Measurements from ENCODE around the gene HELZ2. TPM values are rescaled to one million over a fixed set of nuclear protein-coding genes. Genes with fewer than 3 reads are reported as not detected.

The HELZ2 gene
- total RNA-seq, 2 experiments from 2014 or later: 99.1 to 102 TPM

DNA sequence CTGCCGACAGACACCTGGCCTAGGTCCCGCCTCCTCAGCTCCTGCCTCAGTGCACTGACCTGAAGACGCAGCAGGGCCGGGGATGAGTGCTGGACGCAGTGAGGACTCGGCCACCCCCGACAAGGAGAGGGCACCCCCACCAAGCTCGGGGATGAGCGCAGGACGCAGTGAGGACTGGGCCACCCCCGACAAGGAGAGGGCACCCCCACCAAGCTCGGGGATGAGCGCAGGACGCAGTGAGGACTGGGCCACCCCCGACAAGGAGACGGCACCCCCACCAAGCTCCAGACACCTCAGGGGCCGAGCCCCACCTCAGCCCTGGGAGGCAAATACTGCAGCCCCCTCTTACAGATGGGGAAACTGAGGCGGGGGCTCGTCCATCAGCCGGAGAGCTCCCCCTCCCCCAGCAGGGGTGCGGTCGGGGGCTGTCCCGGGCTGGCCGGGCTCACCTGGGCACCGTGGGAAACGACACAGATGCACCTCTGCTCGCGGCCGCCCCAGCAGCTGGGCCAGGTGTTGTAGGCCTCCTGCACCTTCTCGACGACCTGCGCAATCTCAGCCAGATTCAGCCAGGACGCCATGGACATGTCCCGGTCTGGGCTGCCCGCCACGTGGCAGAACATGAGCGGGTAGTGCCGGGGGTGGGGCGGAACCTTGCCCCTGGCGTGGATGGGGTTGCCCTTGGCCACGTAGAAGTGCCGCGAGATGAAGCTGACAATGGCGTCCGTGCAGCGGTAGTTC, 7.5 kb downstream of the HELZ2 start:
- H3K36me3 Mint-ChIP-seq (ENCODE audit: low read depth): peaks cover 42% of the 10 kb centered on the region
- ChIA-PET POLR2A (no interaction called here), CTCF (interaction anchor here (1.5 to 1.6 kb wide), 2 partner anchors 28 to 29 kb away, joined by 6 to 7 read pairs; partner anchors contain the start of gene PTK6)
- no peak overlapping the region for H3K4me3 Mint-ChIP-seq
- DNase-seq (no peak), ATAC-seq (no peak)
- no peak overlapping the region for H3K27ac Mint-ChIP-seq
- no peaks in the 10 kb centered on the region for H3K9me3 Mint-ChIP-seq (ENCODE audit: insufficient read depth)
- no peaks in the 10 kb centered on the region for H3K27me3 Mint-ChIP-seq (ENCODE audit: low read depth)
- H3K4me1 Mint-ChIP-seq (ENCODE audit: low read depth): peaks cover 34% of the 10 kb centered on the region

DNA sequence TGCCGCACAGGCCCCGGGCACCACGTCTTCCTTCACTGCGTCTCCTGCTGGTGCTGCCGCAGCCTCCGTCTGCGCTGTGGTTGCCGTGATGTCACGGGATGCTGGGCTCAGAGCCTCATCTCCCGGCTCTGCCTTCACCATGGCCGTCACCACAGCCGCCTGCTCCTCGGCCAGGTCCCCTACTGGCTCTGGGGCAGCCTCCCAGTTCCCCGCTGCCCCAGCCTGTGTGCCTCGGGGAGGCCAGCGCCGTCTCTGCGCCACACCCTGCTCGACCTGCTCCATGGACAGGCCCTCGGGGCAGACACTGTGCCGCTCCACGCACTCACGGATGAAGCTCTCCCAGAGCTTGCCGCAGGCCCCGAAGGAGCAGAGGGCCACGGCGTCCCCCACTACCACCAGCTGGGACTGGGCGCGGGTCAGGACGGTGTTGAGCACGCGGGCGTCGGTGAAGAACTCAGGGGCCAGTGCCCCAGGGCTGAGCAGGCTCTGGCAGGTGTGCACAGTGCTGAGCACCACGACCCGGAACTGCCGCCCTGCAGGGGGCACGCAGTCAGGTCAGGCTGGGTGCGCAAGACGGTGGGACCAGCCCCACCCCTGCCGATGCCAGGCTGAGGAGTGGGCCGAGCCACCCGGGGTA, 8.2 kb downstream of the HELZ2 start:
- H3K4me3 Mint-ChIP-seq: no peak overlapping the region
- H3K36me3 Mint-ChIP-seq (ENCODE audit: low read depth): peaks cover 48% of the 10 kb centered on the region
- no peak overlapping the region for H3K27ac Mint-ChIP-seq
- no peaks in the 10 kb centered on the region for H3K27me3 Mint-ChIP-seq (ENCODE audit: low read depth)
- no peaks in the 10 kb centered on the region for H3K9me3 Mint-ChIP-seq (ENCODE audit: insufficient read depth)
- peaks cover 35% of the 10 kb centered on the region for H3K4me1 Mint-ChIP-seq (ENCODE audit: low read depth)
- ChIA-PET CTCF (no interaction called here), POLR2A (interaction anchor here (1.0 kb wide), 1 partner anchor 8 kb away, joined by 3 read pairs; the partner anchor contains the start of gene HELZ2)
- DNase-seq (no peak), ATAC-seq (no peak)

DNA sequence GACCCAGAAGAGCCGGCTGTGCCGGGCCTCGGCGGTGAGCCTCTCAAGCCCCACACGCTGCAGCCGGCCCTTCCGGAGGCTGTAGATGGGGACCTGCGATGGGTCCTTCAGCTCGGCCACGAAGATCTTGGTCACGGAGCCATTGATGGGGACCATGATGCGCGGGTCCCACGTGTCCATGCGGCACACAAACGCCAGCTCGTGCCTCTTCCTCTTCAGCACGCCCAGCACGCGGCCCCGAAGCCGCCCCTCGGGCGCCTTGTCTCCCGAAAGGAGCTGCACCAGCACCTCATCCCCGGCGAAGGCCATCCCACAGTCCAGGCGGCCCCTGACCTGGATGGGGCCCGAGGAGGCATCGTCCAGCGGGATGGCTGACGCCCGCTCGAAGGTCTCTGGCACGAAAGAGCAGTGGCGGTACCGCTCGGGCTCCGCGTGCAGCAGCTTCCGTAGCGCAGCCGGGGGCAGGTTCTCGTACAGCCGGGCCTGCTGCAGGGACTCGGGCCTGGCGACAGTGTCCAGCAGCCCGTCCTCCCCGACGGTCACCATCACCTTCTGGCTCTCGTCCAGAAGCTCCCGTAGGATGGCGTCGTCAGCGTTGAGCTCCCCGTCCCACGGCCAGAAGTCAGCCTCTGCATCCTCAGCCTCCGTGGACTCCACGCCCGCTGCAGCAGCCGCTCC, 8.9 kb downstream of the HELZ2 start:
- Mint-ChIP-seq H3K36me3 (ENCODE audit: low read depth) (peaks cover 52% of the 10 kb centered on the region), H3K9me3 (ENCODE audit: insufficient read depth) (no peaks in the 10 kb centered on the region), H3K4me1 (ENCODE audit: low read depth) (peaks cover 34% of the 10 kb centered on the region), H3K27me3 (ENCODE audit: low read depth) (no peaks in the 10 kb centered on the region), H3K27ac (no peak overlapping the region), H3K4me3 (no peak overlapping the region)
- DNase-seq: no peak
- CTCF ChIA-PET: no interaction called here
- no peak for ATAC-seq
- POLR2A ChIA-PET: interaction anchor here (1.0 kb wide), 1 partner anchor 9 kb away, joined by 3 read pairs; the partner anchor contains the start of gene HELZ2

DNA sequence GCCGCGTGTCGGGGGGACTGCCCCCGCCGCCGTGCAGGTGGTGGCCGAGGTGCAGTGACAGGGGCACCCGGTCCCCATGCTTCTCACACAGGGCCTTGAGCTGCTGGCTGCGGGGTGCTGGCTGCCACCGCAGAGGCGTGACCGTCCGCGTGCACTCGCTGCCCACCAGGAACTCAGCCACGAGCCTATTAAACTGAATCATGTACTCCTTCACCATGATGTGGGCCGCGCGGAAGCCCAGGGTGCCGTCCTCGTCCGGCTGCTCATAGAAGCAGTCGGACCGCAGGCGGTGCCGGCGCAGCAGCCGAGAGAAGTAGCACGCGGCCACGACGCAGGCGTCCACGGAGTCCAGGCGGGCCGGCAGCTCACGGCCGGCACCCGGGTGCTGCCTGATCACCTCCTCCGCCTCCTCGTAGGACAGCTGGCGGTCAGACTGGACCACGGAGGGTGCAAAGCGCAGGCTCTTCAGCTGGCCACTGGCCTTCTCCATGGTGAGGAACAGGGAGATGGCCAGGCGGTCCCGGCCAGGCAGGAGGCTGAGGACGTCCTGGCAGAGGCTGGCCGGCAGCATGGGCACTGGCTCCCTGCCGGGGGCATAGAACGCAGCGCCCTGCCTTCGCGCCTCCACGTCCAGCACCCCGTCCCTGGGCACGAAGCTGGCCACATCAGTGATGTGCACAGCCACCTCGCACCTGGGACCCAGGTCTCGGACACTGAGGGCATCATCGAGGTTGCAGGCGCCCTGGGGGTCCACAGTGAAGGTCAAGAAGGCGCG, 9.8 kb downstream of the HELZ2 start:
- peaks cover 50% of the 10 kb centered on the region for H3K36me3 Mint-ChIP-seq (ENCODE audit: low read depth)
- CTCF ChIA-PET: no interaction called here
- no peaks in the 10 kb centered on the region for H3K9me3 Mint-ChIP-seq (ENCODE audit: insufficient read depth)
- peaks cover 26% of the 10 kb centered on the region for H3K4me1 Mint-ChIP-seq (ENCODE audit: low read depth)
- no peak overlapping the region for H3K27ac Mint-ChIP-seq
- POLR2A ChIA-PET: interaction anchor here (1.0 kb wide), 1 partner anchor 10 kb away, joined by 3 read pairs; the partner anchor contains the start of gene HELZ2
- ATAC-seq (no peak), DNase-seq (no peak)
- H3K27me3 Mint-ChIP-seq (ENCODE audit: low read depth): no peaks in the 10 kb centered on the region
- H3K4me3 Mint-ChIP-seq: no peak overlapping the region

DNA sequence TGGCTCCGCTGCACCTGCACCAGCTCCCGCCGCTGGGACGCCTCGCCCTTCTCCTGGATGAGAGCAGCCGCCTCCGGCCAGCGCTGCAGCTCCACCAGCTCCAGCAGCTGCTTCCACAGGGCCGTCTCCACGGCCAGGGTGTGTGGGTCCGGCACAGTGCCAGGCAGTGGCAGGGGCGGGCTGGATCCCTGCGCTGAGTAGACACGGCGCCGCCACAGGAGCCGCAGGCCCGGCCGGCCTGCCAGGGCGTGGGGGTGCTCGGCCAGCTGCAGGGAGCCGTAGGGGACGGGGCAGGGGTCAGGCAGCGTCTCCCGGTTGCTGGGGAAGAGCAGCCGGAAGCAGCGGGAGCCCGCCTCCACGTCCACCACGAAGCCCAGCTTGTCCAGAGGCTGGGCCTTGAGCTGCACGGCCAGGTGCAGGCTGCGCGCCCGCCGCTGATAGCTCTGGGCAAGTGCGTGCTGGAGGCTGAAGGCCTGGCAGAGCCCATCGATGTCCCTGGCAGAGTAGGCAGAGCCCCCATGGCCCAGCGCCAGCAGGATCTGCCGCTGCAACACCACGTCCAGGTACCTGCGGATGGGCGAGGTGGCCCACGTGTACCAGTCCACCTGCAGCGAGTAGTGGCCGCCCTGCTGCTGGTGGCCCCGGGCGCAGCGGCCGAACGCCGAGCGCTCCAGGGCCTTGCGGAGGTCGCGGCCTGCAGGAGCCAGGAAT, 10.7 kb downstream of the HELZ2 start:
- POLR2A ChIA-PET: no interaction called here
- Mint-ChIP-seq H3K27ac (no peak overlapping the region), H3K4me1 (ENCODE audit: low read depth) (peaks cover 19% of the 10 kb centered on the region), H3K36me3 (ENCODE audit: low read depth) (peaks cover 53% of the 10 kb centered on the region), H3K27me3 (ENCODE audit: low read depth) (no peaks in the 10 kb centered on the region), H3K9me3 (ENCODE audit: insufficient read depth) (no peaks in the 10 kb centered on the region), H3K4me3 (no peak overlapping the region)
- DNase-seq: no peak
- CTCF ChIA-PET: interaction anchor here (1.0 kb wide), 1 partner anchor 26 kb away, joined by 3 read pairs; no protein-coding TSS in a partner anchor
- ATAC-seq: no peak

DNA sequence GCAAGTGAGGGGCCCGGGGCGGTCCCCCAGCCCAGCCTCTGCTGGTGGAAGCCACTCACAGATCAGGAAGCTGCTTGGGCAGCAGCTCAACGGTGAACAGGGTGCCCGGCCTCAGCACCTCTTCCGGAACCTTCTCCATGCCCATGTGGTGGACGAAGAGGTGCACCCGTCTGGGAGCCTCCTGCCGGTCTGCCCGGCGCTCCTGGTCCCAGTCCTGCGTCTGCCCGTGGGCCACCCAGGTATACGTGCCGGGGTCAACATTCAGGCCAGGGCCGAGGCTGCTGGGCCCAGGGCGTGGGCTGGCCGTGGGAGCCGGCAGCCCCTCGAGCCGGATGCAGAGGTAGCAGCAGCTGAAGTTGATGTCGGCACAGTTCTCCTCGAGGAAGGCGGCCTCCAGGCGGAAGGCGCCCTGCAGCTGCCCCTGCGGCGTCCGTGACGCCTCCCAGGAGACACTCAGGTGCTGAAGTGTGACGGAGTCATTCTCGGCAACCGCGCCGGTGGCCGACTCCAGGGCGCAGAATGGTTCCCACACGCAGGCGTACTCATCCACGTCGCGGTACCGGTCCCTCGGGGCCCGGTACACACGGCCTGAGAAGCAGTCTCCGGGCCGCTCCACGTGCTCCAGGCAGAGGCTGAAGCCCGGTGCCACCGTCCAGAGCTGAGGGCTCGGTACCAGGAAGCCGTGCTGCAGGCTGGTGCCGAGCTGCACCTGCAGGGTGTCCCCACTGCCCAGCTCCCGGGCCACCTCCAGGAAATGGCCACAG, 11.4 kb downstream of the HELZ2 start:
- ChIA-PET POLR2A (no interaction called here), CTCF (interaction anchor here (1.0 kb wide), 1 partner anchor 25 kb away, joined by 3 read pairs; no protein-coding TSS in a partner anchor)
- Mint-ChIP-seq H3K27me3 (ENCODE audit: low read depth) (no peaks in the 10 kb centered on the region), H3K27ac (no peak overlapping the region), H3K9me3 (ENCODE audit: insufficient read depth) (no peaks in the 10 kb centered on the region), H3K36me3 (ENCODE audit: low read depth) (peaks cover 46% of the 10 kb centered on the region), H3K4me1 (ENCODE audit: low read depth) (peaks cover 11% of the 10 kb centered on the region), H3K4me3 (no peak overlapping the region)
- ATAC-seq: no peak
- DNase-seq: no peak

DNA sequence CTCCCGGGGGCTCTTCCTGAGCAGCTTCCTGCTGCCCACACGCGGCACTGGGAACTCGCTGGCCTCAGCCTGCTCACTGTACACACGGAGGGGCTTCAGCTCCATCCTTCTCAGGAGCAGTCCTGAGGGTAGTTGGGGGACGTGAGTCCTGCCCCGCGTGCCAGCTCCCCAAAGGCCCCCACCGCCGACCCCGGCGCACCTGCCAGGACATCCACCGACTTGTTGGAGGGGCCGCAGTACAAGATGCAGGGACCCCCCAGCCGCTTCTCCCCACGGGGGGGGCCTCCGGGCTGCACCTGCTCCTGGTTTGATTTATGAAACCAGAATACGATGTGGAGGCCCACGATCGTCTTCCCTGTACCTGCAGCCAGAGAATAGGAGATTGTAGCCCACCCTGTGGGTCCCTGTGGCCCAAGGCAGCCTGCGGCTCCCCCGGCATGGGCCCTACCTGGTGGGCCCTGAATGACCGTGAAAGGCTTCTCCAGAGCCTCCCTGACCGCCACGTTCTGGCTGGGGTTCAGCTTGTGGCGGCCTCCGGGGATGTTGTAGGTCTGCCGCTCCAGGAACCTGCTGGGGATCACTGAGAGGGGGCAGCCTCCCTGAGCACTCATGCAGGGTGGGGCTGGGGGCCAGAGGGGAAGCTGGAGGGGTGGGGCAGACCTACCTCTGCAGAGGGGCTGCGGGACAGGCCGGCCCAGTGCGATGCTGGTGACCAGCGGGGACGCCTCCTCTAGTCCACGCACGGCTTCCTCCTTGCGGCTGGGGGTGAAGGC, 12.2 kb downstream of the HELZ2 start:
- CTCF ChIA-PET: interaction anchor here (0.7 kb wide), 1 partner anchor 24 kb away, joined by 3 read pairs; the partner anchor contains the start of gene PTK6
- POLR2A ChIA-PET: no interaction called here
- Mint-ChIP-seq H3K27ac (no peak overlapping the region), H3K9me3 (ENCODE audit: insufficient read depth) (no peaks in the 10 kb centered on the region), H3K4me3 (no peak overlapping the region), H3K27me3 (ENCODE audit: low read depth) (no peaks in the 10 kb centered on the region), H3K36me3 (ENCODE audit: low read depth) (peaks cover 41% of the 10 kb centered on the region), H3K4me1 (ENCODE audit: low read depth) (peaks cover 3% of the 10 kb centered on the region)
- DNase-seq (no peak), ATAC-seq (no peak)

DNA sequence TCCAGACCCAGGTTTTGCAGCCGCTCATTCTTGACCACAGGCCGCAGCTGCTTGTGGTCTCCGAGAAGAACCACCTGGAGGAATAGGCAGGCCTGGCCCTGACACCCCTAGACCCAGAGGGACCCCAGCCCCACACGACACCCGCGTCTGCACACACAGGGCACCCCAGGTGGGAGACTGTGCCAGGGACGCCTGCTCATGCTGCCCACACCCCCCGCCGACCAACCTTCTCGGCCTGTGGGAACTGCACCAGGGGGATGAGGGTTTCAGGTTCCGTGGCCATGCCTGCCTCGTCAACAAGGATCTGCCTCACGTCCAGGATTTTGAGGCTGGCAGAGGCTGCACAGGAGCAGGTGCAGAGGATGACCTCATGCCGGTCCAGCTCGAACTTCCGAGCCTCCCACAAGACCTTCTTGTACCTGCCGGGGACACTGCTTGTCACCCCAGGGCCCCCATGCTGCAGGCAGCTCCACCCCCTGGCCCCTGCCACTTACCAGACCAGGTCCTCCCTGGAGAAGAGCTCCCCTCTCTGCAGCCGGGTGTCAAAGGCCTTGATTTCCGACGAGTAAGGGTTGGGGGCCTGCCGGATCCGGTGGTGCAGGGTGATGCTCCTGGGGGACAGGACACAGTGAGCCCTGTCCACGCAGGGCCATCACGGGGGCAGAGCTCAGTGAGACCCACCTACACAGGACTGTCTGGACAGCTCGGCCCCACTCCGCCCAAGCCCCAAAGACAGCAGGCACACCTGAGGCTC, 13.0 kb downstream of the HELZ2 start:
- ChIA-PET POLR2A (no interaction called here), CTCF (no interaction called here)
- no peak overlapping the region for H3K4me3 Mint-ChIP-seq
- no peak for DNase-seq
- no peaks in the 10 kb centered on the region for H3K9me3 Mint-ChIP-seq (ENCODE audit: insufficient read depth)
- no peaks in the 10 kb centered on the region for H3K27me3 Mint-ChIP-seq (ENCODE audit: low read depth)
- ATAC-seq: no peak
- H3K36me3 Mint-ChIP-seq (ENCODE audit: low read depth): peaks cover 40% of the 10 kb centered on the region
- H3K4me1 Mint-ChIP-seq (ENCODE audit: low read depth): peaks cover 3% of the 10 kb centered on the region
- H3K27ac Mint-ChIP-seq: no peak overlapping the region

DNA sequence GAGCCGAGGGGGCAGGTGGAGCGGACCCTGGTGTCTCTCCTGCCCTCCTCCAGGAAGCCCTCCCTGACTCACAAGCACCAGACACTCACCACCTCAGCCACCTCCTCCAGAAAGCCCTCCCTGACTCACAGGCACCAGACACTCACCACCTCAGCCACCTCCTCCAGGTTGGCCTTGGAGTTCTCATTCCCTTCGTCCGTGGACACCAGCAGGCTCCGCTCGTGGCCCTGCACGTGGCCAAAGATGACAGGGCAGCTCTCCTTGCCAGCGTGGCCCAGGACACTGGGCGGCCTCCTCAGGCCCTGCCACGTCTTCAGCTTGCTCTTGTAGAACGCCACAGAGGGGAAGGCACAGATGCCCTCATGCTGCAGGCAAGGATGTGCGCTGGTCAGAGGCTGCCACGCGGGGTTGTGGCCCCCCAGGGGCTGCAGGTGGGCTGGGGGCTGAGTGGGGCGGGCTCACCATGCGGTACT, 13.7 kb downstream of the HELZ2 start:
- ChIA-PET POLR2A (no interaction called here), CTCF (no interaction called here)
- DNase-seq (no peak), ATAC-seq (no peak)
- H3K27me3 Mint-ChIP-seq (ENCODE audit: low read depth): no peaks in the 10 kb centered on the region
- H3K4me3 Mint-ChIP-seq: no peak overlapping the region
- peaks cover 3% of the 10 kb centered on the region for H3K4me1 Mint-ChIP-seq (ENCODE audit: low read depth)
- no peaks in the 10 kb centered on the region for H3K9me3 Mint-ChIP-seq (ENCODE audit: insufficient read depth)
- H3K36me3 Mint-ChIP-seq (ENCODE audit: low read depth): peaks cover 34% of the 10 kb centered on the region
- H3K27ac Mint-ChIP-seq: peak overlapping the region; percentile 60
